GM19025 (cell line): Measurements from ENCODE around the gene E2F1.
A peak's percentile ranks its signal among the peaks of the same experiment; 100 is the strongest.

Source experiments
- ATAC-seq: cut with Tn5 transposase; IDR thresholded peaks from one replicate; pipeline ENCODE4 v1.9.1; 2021; ENCODE audit warnings: mild to moderate bottlenecking, low read depth, moderate library complexity; ENCODE audit not compliant: unreplicated experiment

Gene E2F1

DNA sequence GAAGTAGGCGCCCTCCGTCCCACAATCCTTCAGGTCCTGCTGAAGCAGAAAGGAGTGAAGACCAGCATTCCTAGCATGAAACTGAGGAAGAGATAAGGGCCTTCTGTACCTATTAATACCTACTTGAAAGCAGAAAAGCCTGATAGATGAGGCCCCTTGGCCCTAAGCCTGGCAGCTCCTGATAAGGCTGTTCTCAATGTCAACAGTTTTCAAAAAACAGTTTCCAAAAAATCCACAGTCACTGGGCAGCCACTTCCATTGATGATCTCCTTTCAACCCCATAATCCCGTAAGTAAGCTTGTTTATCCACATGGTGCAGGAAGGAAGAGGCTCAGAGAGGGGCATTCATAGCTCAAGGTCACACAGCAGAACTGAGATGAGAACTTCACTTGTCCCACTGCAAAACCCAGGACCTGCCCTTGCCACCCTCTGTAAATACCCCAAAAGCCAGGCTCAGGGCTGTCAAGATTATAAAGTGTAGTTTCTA, 2.8 kb upstream of the E2F1 start:
- ATAC-seq, result no peak

DNA sequence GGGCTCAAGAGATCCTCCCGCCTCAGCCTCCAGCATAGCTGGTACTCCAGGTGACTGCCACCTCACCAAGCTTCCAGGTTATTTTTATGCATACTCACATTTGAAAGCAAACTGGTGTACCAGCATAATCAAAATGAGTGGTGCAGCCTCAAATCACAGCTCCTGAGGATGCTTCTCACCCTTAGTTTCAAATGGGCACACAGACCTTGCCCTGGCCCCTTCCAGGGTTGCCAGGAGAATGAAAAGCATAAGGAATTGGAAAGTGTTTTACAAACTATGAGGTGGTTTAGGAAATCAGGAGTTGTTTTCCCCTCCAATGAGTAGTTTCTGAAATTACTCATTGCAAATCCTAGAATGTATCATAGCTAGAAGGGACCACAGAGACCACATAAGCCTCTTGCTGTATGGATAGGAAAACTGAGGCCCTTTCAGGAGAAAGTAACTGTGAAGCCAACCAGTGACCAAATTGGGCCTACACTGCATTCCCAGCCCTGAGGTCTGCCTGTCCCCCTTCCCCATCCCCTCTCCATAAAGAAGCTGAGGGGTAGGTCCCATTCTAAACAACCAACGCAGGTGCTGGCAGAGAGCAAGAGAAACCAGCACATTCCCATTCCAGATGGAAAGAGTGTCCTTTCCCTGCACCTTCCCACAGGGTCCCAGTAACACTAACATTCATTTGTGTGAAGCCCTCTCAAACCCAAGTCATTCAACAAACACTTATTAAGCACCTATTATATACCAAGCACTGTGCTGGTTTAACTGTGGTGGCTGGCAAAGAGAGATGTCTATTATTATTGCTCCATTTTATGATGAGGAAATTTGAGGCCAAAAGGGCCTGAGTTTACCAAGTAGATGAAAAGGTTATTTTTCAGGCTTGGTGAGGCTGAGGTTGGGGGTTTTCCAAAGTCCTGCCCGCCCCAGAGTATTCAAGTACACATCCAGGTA, 2.1 kb upstream of the E2F1 start:
- no peak for ATAC-seq

- ATAC-seq, result no peak
These were observed 1.3 kb upstream of the E2F1 start for GRCh38 chr20:33687370-33687915.

GRCh38 chr20:33686984-33687366, 790 bp upstream of the E2F1 start:
- ATAC-seq, result no peak

GRCh38 chr20:33685328-33686099, 671 bp downstream of the E2F1 start:
- ATAC-seq, result peak; percentile 33

DNA sequence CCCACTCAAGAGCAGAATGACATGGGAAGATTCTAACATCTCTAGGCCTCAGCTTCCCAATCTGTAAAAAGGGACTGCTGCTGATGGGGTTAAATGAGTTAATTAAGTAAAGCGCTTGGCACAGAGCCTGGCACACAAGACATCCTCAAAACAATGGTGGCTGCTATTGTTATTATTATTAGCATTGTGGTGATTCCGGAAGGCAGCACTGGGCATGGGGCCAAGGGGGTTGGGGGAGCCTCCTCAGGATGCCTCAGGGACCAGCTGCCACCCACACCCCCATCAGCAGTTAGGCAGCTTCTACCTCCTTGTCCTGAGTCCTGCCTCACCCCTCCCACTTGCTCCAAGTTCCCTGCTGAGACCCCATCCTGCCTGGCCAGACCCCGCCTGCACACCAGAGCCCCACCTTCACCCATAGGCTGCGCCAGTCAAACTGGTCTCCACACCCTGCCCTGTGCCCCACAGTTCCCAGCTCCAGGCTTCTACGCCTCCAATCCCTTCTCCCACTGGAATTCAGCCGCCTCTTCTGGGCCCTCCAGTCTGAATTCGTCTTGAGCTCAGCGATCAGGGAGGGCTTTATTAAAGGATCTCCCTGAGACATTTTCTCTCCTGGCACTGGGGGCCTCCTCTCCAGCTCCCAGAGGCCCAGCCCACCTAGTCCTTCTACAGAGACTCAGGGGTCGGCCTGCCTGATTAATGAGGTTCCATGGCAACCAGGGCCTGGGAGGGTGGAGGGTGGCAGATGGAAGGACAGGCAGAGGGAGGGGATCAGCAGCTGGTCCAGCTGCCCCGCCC, 1.5 kb downstream of the E2F1 start:
- no peak for ATAC-seq

DNA sequence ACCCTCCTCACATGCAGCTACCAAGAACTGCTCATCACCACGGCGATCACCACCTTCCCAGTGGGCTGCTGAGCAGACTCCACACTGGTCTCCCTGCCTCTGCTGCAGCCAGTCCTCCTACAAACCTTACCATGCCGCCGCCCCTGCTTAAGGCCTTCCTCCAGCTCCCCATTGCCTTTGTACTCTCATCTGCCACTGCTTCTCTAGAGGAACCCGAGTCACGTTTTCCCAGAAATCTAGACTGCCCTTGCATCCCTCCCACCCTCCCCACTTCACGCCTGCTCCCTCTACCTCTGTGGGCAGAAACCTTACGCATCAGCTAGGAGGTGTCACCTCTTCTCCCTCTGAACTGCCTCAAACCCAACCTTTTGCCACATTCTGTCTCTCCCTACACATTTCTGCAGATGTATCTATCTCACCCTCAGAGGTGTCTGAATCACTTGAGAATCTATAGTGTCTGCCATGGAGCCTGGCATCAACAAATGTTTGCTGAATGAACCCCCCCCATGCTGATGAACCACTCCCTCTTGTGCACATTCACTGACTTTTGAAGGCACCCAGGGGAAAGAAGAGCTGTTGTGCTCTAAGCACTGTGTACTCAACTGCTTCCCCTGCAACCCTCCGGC, 4.3 kb downstream of the E2F1 start:
- no peak for ATAC-seq

GRCh38 chr20:33681288-33681687, 4.9 kb downstream of the E2F1 start:
- no peak for ATAC-seq

DNA sequence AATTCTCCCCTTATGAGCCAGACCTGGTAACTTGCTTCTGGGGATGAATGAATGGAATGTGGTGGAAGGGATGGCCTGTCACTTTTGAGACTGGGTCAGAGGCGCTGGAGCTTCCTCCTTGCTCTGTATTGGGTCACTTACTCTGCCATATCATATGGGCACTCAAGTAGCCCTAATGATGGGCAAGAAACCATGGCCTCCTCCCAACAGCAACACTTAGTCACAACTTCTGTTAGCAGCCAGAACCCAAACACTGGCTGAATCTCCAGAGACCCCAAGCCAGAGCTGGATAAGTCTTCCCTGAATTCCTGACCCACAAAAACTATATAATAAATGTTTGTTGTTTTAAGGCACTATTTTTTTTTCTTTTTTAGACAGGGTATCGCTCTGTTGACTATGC, 5.5 kb downstream of the E2F1 start:
- ATAC-seq, result no peak

- peak; percentile 63 for ATAC-seq
These were observed 6.3 kb downstream of the E2F1 start for GRCh38 chr20:33679758-33680485.

DNA sequence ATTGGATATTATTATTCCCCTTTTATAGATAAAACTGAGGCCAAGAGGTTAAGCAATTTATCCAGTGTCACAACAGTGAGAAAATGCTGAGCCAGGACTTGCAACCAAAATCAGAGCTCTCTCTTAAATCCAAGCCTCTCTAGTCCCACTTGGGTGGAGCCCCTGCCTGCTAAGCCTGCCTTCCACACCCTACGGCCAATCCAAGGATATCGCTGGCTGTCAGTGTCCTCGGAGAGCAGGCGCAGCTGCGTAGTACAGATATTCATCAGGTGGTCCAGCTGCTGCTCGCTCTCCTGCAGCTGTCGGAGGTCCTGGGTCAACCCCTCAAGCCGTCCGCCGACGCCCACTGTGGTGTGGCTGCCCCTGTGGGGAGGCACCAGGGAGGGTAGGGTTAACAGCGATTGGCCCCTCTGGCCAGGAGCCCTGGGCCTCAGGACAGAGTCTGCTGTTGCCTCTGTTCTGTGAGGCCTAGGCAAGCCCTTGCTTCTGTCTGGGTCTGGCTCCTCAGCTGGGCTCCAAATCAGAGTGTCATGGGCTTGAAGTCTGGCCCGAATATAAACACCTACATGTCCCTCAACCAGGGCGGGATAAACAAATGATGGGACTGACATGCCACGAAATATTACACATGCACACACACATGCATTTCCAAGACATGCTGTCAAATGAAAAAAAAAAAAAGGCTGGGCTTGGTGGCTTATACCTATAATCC, 8.0 kb downstream of the E2F1 start:
- ATAC-seq, result no peak

- ATAC-seq, result no peak
These were observed 9.2 kb downstream of the E2F1 start for GRCh38 chr20:33676652-33677645.

- ATAC-seq, result no peak
These were observed 10.1 kb downstream of the E2F1 start for GRCh38 chr20:33676121-33676520.

- ATAC-seq, result no peak
These were observed 10.8 kb downstream of the E2F1 start for GRCh38 chr20:33675136-33675959.

- ATAC-seq, result peak; percentile 71
These were observed 11.7 kb downstream of the E2F1 start, which contains the start of gene NECAB3 for GRCh38 chr20:33674294-33675135. Gene NECAB3, minus strand, starts transcription at chr20:33674428. Its CDS starts 76 bp downstream, at chr20:33674352.
